GM18907 (cell line): ENCODE results near the gene CPED1.

Experiments used
- ATAC-seq: cut with Tn5 transposase; IDR thresholded peaks from one replicate; pipeline ENCODE4 v1.9.1; 2021; ENCODE audit warnings: mild to moderate bottlenecking, moderate library complexity; ENCODE audit not compliant: unreplicated experiment

The CPED1 gene

GRCh38 chr7:121012170-121012874, 23.8 kb downstream of the CPED1 start:
- no peak for ATAC-seq

GRCh38 chr7:121012919-121013318, 24.4 kb downstream of the CPED1 start:
- ATAC-seq = no peak

GRCh38 chr7:121015560-121015959, 27.0 kb downstream of the CPED1 start:
- no peak for ATAC-seq

- no peak for ATAC-seq
Measured at GRCh38 chr7:121016966-121017365, 28.5 kb downstream of the CPED1 start.

GRCh38 chr7:121017586-121017985, 29.1 kb downstream of the CPED1 start:
- ATAC-seq = no peak

GRCh38 chr7:121019018-121019417, 30.5 kb downstream of the CPED1 start:
- ATAC-seq = no peak

GRCh38 chr7:121020249-121020988, 31.9 kb downstream of the CPED1 start:
- no peak for ATAC-seq

- ATAC-seq = no peak
Measured at GRCh38 chr7:121020989-121021969, 32.8 kb downstream of the CPED1 start.

- no peak for ATAC-seq
Measured at GRCh38 chr7:121023194-121023593, 34.7 kb downstream of the CPED1 start.

- ATAC-seq = no peak
Measured at GRCh38 chr7:121023683-121024511, 35.4 kb downstream of the CPED1 start.

GRCh38 chr7:121024611-121025010, 36.1 kb downstream of the CPED1 start:
- no peak for ATAC-seq

- ATAC-seq = no peak
Measured at GRCh38 chr7:121026159-121026558, 37.6 kb downstream of the CPED1 start.

GRCh38 chr7:121026577-121027111, 38.1 kb downstream of the CPED1 start:
- ATAC-seq = no peak

GRCh38 chr7:121027761-121028669, 39.5 kb downstream of the CPED1 start:
- ATAC-seq = no peak

- no peak for ATAC-seq
Measured at GRCh38 chr7:121029302-121029701, 40.8 kb downstream of the CPED1 start.

- no peak for ATAC-seq
Measured at GRCh38 chr7:121030308-121030707, 41.8 kb downstream of the CPED1 start.

GRCh38 chr7:121032645-121033460, 44.3 kb downstream of the CPED1 start:
- ATAC-seq = no peak

- no peak for ATAC-seq
Measured at GRCh38 chr7:121034929-121035328, 46.4 kb downstream of the CPED1 start.
